ACC112 (cell line): Measurements from ENCODE around the gene WDR38.

Experiments used
- H2AFZ ChIP-seq: fragments of 200-600 bp; sonication (generic); one replicate; pipeline ENCODE4 v1.6.0; 2017; ENCODE audit warnings: antibody characterized with exemption, low read length; ENCODE audit not compliant: unreplicated experiment
- H3K27ac ChIP-seq: fragments of 200-600 bp; sonication (generic); 2 replicates; pipeline ENCODE4 v1.5.1; 2014; ENCODE audit warnings: low read depth, mild to moderate bottlenecking, antibody characterized with exemption, low read length, moderate library complexity
- H3K27me3 ChIP-seq: fragments of 200-600 bp; sonication (generic); 2 replicates; pipeline ENCODE4 v1.6.1; 2014; ENCODE audit warnings: mild to moderate bottlenecking, antibody characterized with exemption, low read length, moderate library complexity, mixed read lengths; ENCODE audit not compliant: insufficient read depth
- H3K36me3 ChIP-seq: fragments of 200-600 bp; sonication (generic); 2 replicates; pipeline ENCODE4 v1.6.1; 2016; ENCODE audit warnings: mild to moderate bottlenecking, antibody characterized with exemption, low read length, moderate library complexity, mixed read lengths; ENCODE audit not compliant: insufficient read depth
- H3K4me1 ChIP-seq: fragments of 200-600 bp; sonication (generic); one replicate; pipeline ENCODE4 v1.6.1; 2016; ENCODE audit warnings: low read length, mixed read lengths; ENCODE audit not compliant: insufficient read depth, unreplicated experiment, control insufficient read depth
- H3K4me3 ChIP-seq: fragments of 200-600 bp; sonication (generic); 2 replicates; pipeline ENCODE4 v1.5.1; 2014; ENCODE audit warnings: mild to moderate bottlenecking, low read depth, low read length
- H3K79me2 ChIP-seq: fragments of 200-600 bp; sonication (generic); one replicate; pipeline ENCODE4 v1.6.0; 2016; ENCODE audit warnings: low read length; ENCODE audit not compliant: control insufficient read depth, unreplicated experiment, insufficient read depth

The WDR38 gene

GRCh38 chr9:124886461-124886860 is 33.2 kb downstream of the WDR38 start:
- Histone ChIP-seq H3K27me3 (no peaks in the 10 kb centered on the region), H3K79me2 (no peaks in the 10 kb centered on the region), H3K27ac (no peak overlapping the region), H3K36me3 (peaks cover 6% of the 10 kb centered on the region; the same call in 1 of the 2 replicates), H2AFZ (no peak overlapping the region), H3K4me3 (no peak overlapping the region), H3K4me1 (peaks cover 5% of the 10 kb centered on the region)

- no peak overlapping the region for H3K27ac ChIP-seq
- peaks cover 3% of the 10 kb centered on the region; the same call in 1 of the 2 replicates for H3K36me3 ChIP-seq
Observed at GRCh38 chr9:124886866-124887492, 33.7 kb downstream of the WDR38 start.

GRCh38 chr9:124887832-124888231 is 34.6 kb downstream of the WDR38 start:
- H2AFZ ChIP-seq, result no peak overlapping the region
- no peak overlapping the region for H3K27ac ChIP-seq
- H3K27me3 ChIP-seq, result no peaks in the 10 kb centered on the region
- H3K4me1 ChIP-seq, result peaks cover 5% of the 10 kb centered on the region
- no peaks in the 10 kb centered on the region for H3K36me3 ChIP-seq
- no peaks in the 10 kb centered on the region for H3K79me2 ChIP-seq
- H3K4me3 ChIP-seq, result no peak overlapping the region

More at GRCh38 chr9:124886866-124887492, 33.7 kb downstream of the WDR38 start:
- Histone ChIP-seq H3K4me3 (no peak overlapping the region), H3K4me1 (peaks cover 5% of the 10 kb centered on the region), H2AFZ (no peak overlapping the region), H3K27me3 (no peaks in the 10 kb centered on the region), H3K79me2 (no peaks in the 10 kb centered on the region)

- Histone ChIP-seq H3K36me3 (peaks cover 3% of the 10 kb centered on the region; the same call in 1 of the 2 replicates), H3K79me2 (no peaks in the 10 kb centered on the region), H3K4me3 (no peak overlapping the region), H3K27me3 (no peaks in the 10 kb centered on the region), H2AFZ (no peak overlapping the region), H3K4me1 (peaks cover 5% of the 10 kb centered on the region), H3K27ac (no peak overlapping the region)
Observed at GRCh38 chr9:124889006-124889405, 35.7 kb downstream of the WDR38 start.

- Histone ChIP-seq H3K4me3 (no peak overlapping the region), H3K4me1 (no peaks in the 10 kb centered on the region), H3K27me3 (no peaks in the 10 kb centered on the region), H3K36me3 (peaks cover 5% of the 10 kb centered on the region; the same call in 1 of the 2 replicates), H3K79me2 (no peaks in the 10 kb centered on the region), H3K27ac (no peak overlapping the region), H2AFZ (no peak overlapping the region)
Observed at GRCh38 chr9:124890179-124890578, 36.9 kb downstream of the WDR38 start.

- Histone ChIP-seq H3K4me3 (no peak overlapping the region), H2AFZ (no peak overlapping the region), H3K79me2 (no peaks in the 10 kb centered on the region), H3K4me1 (no peaks in the 10 kb centered on the region), H3K27me3 (no peaks in the 10 kb centered on the region), H3K36me3 (peaks cover 9% of the 10 kb centered on the region; the same call in 1 of the 2 replicates), H3K27ac (no peak overlapping the region)
Observed at GRCh38 chr9:124894035-124894740, 40.9 kb downstream of the WDR38 start.

GRCh38 chr9:124894741-124895170 is 41.5 kb downstream of the WDR38 start:
- Histone ChIP-seq H3K36me3 (peaks cover 12% of the 10 kb centered on the region; the same call in 1 of the 2 replicates), H3K27ac (no peak overlapping the region), H3K4me3 (no peak overlapping the region), H2AFZ (no peak overlapping the region), H3K79me2 (no peaks in the 10 kb centered on the region), H3K27me3 (no peaks in the 10 kb centered on the region), H3K4me1 (no peaks in the 10 kb centered on the region)

- Histone ChIP-seq H3K79me2 (no peaks in the 10 kb centered on the region), H2AFZ (no peak overlapping the region), H3K36me3 (peaks cover 12% of the 10 kb centered on the region; the same call in 1 of the 2 replicates), H3K27me3 (no peaks in the 10 kb centered on the region), H3K27ac (no peak overlapping the region), H3K4me1 (peaks cover 3% of the 10 kb centered on the region), H3K4me3 (no peak overlapping the region)
Observed at GRCh38 chr9:124897570-124898460, 44.6 kb downstream of the WDR38 start.

GRCh38 chr9:124899845-124900244 is 46.6 kb downstream of the WDR38 start:
- Histone ChIP-seq H3K27me3 (no peaks in the 10 kb centered on the region), H3K36me3 (peaks cover 10% of the 10 kb centered on the region; the same call in 1 of the 2 replicates), H3K79me2 (no peaks in the 10 kb centered on the region), H3K4me3 (no peak overlapping the region), H3K4me1 (peaks cover 3% of the 10 kb centered on the region), H2AFZ (no peak overlapping the region), H3K27ac (no peak overlapping the region)

- Histone ChIP-seq H2AFZ (no peak overlapping the region), H3K27me3 (no peaks in the 10 kb centered on the region), H3K79me2 (no peaks in the 10 kb centered on the region), H3K27ac (no peak overlapping the region), H3K4me1 (no peaks in the 10 kb centered on the region), H3K4me3 (no peak overlapping the region), H3K36me3 (peaks cover 6% of the 10 kb centered on the region; the same call in 1 of the 2 replicates)
Observed at GRCh38 chr9:124906966-124907365, 53.7 kb downstream of the WDR38 start.
